ENCODE data around the gene XPNPEP2. TPM values are rescaled to one million over a fixed set of nuclear protein-coding genes. Genes with fewer than 3 reads are reported as not detected.

XPNPEP2 gene
- total and polyA plus RNA-seq, 9 of the 15 experiments (the other 6 are each of a cell fraction or from before 2014, with no cell fraction given): 0.03 to 0.19 (median 0.09) TPM; not detected in 5

DNA sequence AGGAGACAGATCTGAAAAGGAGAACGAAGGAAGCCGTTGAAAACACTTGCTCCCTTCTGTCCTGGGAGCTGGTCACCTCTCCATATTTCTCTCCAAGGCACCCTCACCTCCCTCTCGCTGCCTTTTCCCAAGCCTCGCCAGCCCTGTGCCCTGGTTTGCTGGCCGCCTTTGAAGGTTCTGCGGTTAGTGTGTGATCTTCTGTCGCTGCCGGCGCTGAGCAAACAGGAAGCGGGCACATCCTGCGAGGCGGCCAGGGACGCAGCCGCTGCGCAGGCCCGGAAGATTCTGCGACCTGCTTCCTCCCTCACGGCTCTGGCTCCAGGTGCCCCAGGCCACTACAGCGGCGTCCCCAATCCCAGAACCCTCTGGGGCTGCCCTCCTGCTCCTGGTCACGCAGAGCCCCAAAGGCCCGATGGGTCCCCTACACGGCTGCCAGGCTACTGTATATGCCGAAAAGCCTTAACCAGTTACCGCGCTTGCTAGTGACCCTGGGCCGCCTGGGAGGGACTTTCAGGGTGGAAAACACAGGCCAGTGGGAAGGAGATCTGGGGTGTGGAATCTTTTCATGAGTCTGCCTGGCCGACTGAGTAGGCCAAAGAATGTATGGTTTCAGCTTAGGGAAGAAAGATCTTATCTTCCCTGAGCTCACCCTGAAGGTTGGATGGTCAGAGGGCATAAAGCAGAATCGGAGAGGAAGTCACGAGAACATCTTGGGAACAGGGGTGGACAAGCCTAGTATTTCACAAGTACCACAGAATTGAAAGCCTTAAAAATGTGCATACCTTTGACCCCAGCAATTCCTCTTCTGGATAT is 38.6 kb downstream of the XPNPEP2 start:
- no peaks in the 10 kb centered on the region for H3K36me3 ChIP-seq (ENCODE audit: control insufficient read depth, insufficient read depth, low read length)
- CTCF ChIA-PET (ENCODE audit: low intra/inter-chr PET ratio): no interaction called here
- peaks cover 0 to 12% of the 10 kb centered on the region in 2 experiments; a peak in 2 of 5 replicates for H3K4me1 ChIP-seq (replicated peaks in 1 of 2; ENCODE audit: control insufficient read depth in 2 of 2, insufficient read depth in 2 of 2, low read length in 2 of 2)
- intact Hi-C loops (cut with micrococcal nuclease): no loop called here
- DNase-seq (ENCODE audit: extremely low read depth in 1 of 4, low spot score in 3 of 4) (no peak), ATAC-seq (no peak), FAIRE-seq (no peak)
- no peak overlapping the region; a peak in 1 of 4 replicates for H3K9ac ChIP-seq (ENCODE audit: insufficient read depth in 1 of 2, low read depth in 2 of 2, low read length in 2 of 2)
- no peak overlapping the region for H2AFZ ChIP-seq (ENCODE audit: low read depth, low read length)
- no peak for TF ChIP-seq SP1 (CRISPR knock-in tag; IDR thresholded peaks at IDR 0.05)
- no peak for TF ChIP-seq STAG1 (CRISPR knock-in tag; IDR thresholded peaks at IDR 0.05; ENCODE audit: borderline replicate concordance)
- no peak for TF ChIP-seq ZNF766 (CRISPR knock-in tag; conservative IDR thresholded peaks at IDR 0.05)
- no peak for TF ChIP-seq ZNF551 (CRISPR knock-in tag; IDR thresholded peaks at IDR 0.05)
- no peak for TF ChIP-seq ADNP (tag; IDR thresholded peaks at IDR 0.05)
- TF ChIP-seq ZNF197 (CRISPR knock-in tag; IDR thresholded peaks at IDR 0.05; ENCODE audit: low read depth): no peak
- no peak for TF ChIP-seq FIP1L1 (IDR thresholded peaks at IDR 0.05; ENCODE audit: low read depth, low read length, poor library complexity, severe bottlenecking)
- TF ChIP-seq NCOA2 (IDR thresholded peaks at IDR 0.05; ENCODE audit: partially characterized antibody in 2 of 2): no peak
- no peak for TF ChIP-seq WHSC1 (IDR thresholded peaks at IDR 0.05; ENCODE audit: low read length)
- TF ChIP-seq C11orf30 (IDR thresholded peaks at IDR 0.05; ENCODE audit: low read depth): no peak
- no peak for TF ChIP-seq ZNF311 (CRISPR knock-in tag; IDR thresholded peaks at IDR 0.05)
- TF ChIP-seq, protein P1, sequence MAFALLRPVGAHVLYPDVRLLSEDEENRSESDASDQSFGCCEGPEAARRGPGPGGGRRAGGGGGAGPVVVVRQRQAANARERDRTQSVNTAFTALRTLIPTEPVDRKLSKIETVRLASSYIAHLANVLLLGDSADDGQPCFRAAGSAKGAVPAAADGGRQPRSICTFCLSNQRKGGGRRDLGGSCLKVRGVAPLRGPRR (CRISPR knock-in tag; IDR thresholded peaks at IDR 0.05): no peak
- no peak for TF ChIP-seq XRCC3 (IDR thresholded peaks at IDR 0.05)
- TF ChIP-seq, protein P2, sequence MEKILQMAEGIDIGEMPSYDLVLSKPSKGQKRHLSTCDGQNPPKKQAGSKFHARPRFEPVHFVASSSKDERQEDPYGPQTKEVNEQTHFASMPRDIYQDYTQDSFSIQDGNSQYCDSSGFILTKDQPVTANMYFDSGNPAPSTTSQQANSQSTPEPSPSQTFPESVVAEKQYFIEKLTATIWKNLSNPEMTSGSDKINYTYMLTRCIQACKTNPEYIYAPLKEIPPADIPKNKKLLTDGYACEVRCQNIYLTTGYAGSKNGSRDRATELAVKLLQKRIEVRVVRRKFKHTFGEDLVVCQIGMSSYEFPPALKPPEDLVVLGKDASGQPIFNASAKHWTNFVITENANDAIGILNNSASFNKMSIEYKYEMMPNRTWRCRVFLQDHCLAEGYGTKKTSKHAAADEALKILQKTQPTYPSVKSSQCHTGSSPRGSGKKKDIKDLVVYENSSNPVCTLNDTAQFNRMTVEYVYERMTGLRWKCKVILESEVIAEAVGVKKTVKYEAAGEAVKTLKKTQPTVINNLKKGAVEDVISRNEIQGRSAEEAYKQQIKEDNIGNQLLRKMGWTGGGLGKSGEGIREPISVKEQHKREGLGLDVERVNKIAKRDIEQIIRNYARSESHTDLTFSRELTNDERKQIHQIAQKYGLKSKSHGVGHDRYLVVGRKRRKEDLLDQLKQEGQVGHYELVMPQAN (IDR thresholded peaks at IDR 0.05; ENCODE audit: borderline replicate concordance): no peak
- TF ChIP-seq TEAD2 (tag; IDR thresholded peaks at IDR 0.05): no peak
- no peak for TF ChIP-seq EWSR1 (IDR thresholded peaks at IDR 0.05; ENCODE audit: borderline replicate concordance, low read depth, partially characterized antibody)
- 87% methylated on average over 21 of the region's 30 CpGs for WGBS (ENCODE audit: insufficient coverage, low coverage, missing lambda C conversion rate)
- in situ Hi-C loops (cut with MboI): no loop called here
- no peaks in the 10 kb centered on the region for H3K9me1 ChIP-seq (ENCODE audit: control insufficient read depth, insufficient read depth, low read length)
- POLR2A ChIA-PET: interaction anchor here (1.0 kb wide), 1 partner anchor 18 kb away, joined by 3 read pairs; no protein-coding TSS in a partner anchor
- no peaks in the 10 kb centered on the region for H4K20me1 ChIP-seq (replicated peaks; ENCODE audit: control insufficient read depth, insufficient read depth, low read length)
- BruUV-seq (replicated peaks): no TSS peak
- no peak overlapping the region for H3K4me3 ChIP-seq
- no peaks in the 10 kb centered on the region for H3K79me2 ChIP-seq (ENCODE audit: control insufficient read depth, insufficient read depth, low read length)
- no peaks in the 10 kb centered on the region for H3K9me3 ChIP-seq (replicated peaks; ENCODE audit: control insufficient read depth, insufficient read depth, low read depth, low read length)
- no peaks in the 10 kb centered on the region for H3K27me3 ChIP-seq (ENCODE audit: control insufficient read depth in 2 of 2, insufficient read depth in 2 of 2, low read length in 2 of 2)
- H3K4me2 ChIP-seq (ENCODE audit: insufficient read depth, low read length): no peak overlapping the region
- no peak overlapping the region for H3K27ac ChIP-seq (ENCODE audit: extremely low read depth, low read depth, low read length)

All from K562 (cell line).